Stimulated activated naive CD8-positive, alpha-beta T cell treated with anti-CD3 and anti-CD28 coated beads, Interleukin-15, amount 100 ng/mL, for 72 hours (primary cell): Measurements from ENCODE around the gene ISG15.

Experiments
- ATAC-seq: fragments of 150-1000 bp; cut with Tn5 transposase; 2 replicates; pipeline ENCODE4 v1.10.0; 2021; ENCODE audit warnings: mild to moderate bottlenecking, moderate library complexity
- DNase-seq, 2 donors: peaks; one replicate each; pipeline ENCODE4 v3.0.0; 2021 to 2022
- H3K27ac Mint-ChIP-seq, 2 donors: one replicate each; pipeline ENCODE4 v1.8.0; 2022; ENCODE audit warnings: mild to moderate bottlenecking in 2 of 2, mixed read lengths in 2 of 2, moderate library complexity in 2 of 2
- H3K27me3 Mint-ChIP-seq: one replicate; pipeline ENCODE4 v1.8.0; 2022; ENCODE audit warnings: mixed read lengths
- H3K4me1 Mint-ChIP-seq: one replicate; pipeline ENCODE4 v1.8.0; 2022; ENCODE audit warnings: mild to moderate bottlenecking, mixed read lengths
- H3K4me3 Mint-ChIP-seq, 2 donors: one replicate each; pipeline ENCODE4 v1.8.0; 2022; ENCODE audit warnings: mild to moderate bottlenecking in 2 of 2, mixed read lengths in 2 of 2, moderate library complexity in 1 of 2
- H3K9me3 Mint-ChIP-seq, 2 donors: one replicate each; pipeline ENCODE4 v1.8.0; 2022; ENCODE audit warnings: mixed read lengths in 2 of 2

Gene ISG15

DNA sequence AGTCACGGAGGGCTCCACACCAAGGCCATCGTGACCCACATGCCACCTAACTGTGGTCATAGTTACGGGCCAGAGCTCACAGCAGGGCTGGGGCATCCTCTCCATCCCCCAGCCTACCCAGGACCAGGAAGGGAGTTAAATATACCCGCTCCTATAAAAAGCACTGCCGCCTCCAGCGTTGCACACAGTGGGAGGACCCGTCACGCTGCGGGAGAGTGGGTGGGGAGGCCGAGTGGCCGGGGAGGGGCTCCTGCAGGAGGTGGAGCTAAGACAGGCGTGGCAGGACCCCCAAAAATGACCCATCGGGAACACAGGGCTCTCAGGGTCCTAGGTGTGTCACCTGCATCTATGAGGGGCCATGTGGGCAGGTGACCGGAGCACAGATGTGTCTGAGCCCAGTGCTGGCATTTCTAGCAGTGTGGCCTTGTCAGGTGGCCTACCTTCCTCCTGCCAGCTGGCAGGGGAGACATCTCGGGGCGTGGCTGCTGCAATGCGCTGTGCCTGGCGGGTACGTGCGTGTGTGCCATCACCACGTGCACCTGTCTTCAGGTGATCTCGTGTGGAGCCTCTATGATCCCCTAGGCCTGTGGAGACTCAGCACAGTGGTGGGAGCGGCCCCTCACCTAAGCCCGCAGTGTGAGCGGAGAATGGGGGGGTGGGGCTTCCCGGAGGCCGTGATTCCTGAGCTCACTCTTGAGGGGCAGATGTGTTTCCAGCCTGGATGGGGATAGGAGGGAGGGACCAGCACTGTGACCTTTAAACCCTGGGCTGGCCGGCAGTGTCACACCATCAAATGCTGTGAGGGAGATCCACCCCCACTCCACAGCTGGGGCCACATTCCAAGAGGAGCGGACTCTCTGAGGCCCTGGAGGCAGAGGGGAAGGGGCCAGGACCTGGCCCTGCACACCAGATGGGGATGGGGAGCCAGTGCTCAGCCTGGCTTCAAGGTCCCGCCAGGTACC, 24.4 kb downstream of the ISG15 start:
- no peak overlapping the region for H3K27ac Mint-ChIP-seq

GRCh38 chr1:1038694-1039093, 25.4 kb downstream of the ISG15 start:
- DNase-seq (no peak), ATAC-seq (no peak)
- Mint-ChIP-seq H3K4me3 (peak overlapping the region; percentile 54 to 72), H3K4me1 (peaks cover 55% of the 10 kb centered on the region), H3K27me3 (peaks cover 34% of the 10 kb centered on the region), H3K9me3 (peaks cover 0 to 6% of the 10 kb centered on the region in 2 donors), H3K27ac (no peak overlapping the region)

More for the DNA sequence above, 24.4 kb downstream of the ISG15 start:
- H3K27me3 Mint-ChIP-seq: peaks cover 34% of the 10 kb centered on the region
- no peak overlapping the region for H3K4me3 Mint-ChIP-seq
- peaks cover 56% of the 10 kb centered on the region for H3K4me1 Mint-ChIP-seq
- ATAC-seq: no peak
- H3K9me3 Mint-ChIP-seq: no peaks in the 10 kb centered on the region
- no peak for DNase-seq

- ATAC-seq: peak; percentile 56
- DNase-seq: peak in 1 of 2 donors; percentile 51
- H3K27ac Mint-ChIP-seq: peak overlapping the region in 1 of 2 donors; percentile 97
- H3K27me3 Mint-ChIP-seq: peaks cover 34% of the 10 kb centered on the region
- peaks cover 53% of the 10 kb centered on the region for H3K4me1 Mint-ChIP-seq
- H3K9me3 Mint-ChIP-seq: peaks cover 0 to 6% of the 10 kb centered on the region in 2 donors
- peak overlapping the region; percentile 72 to 82 for H3K4me3 Mint-ChIP-seq
Observed at GRCh38 chr1:1039145-1039910, 26.0 kb downstream of the ISG15 start.

DNA sequence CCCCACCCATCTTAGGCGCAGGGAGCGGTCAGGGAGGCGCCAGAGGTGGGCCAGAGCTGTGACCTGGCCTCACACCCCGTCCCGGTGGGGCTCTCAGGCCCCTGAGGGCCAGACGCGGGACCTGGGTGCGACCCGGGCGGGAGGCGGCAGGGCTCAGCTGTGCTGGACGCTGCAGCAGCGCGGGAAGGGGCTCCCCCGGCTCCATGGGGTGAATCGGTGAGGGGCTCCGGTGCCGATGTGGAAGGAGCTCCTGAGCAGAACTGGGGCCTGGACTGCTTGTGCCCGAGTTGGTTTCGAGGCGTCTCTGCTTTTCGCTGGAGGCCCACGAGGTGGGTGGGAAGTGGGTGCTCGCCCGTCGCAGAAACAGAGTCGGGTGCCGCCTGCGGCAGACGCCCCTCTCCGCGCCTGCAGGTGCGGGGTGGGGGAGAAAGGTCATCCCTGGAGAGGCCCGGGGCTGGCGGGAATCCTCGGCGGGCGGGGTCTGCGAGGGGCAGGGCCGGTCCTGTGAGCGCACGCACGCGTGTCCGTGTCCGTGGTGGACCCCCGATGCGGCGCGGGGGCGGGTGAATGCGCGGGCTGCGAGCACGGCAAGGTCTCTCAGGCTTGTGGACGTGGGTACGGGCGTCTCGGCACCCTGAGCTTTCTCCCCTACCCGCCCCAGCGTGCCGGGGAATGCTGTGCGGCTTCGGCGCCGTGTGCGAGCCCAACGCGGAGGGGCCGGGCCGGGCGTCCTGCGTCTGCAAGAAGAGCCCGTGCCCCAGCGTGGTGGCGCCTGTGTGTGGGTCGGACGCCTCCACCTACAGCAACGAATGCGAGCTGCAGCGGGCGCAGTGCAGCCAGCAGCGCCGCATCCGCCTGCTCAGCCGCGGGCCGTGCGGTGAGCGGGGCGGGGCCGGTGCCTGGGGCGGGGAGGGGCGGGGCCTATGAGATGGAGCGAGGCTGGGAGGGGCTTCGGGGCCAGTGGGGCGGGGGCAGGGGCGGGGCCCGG, 27.0 kb downstream of the ISG15 start:
- Mint-ChIP-seq H3K27ac (peak overlapping the region in 1 of 2 donors; percentile 97), H3K9me3 (peaks cover 0 to 6% of the 10 kb centered on the region in 2 donors), H3K4me3 (peak overlapping the region; percentile 72 to 82), H3K4me1 (peaks cover 48% of the 10 kb centered on the region), H3K27me3 (peaks cover 32% of the 10 kb centered on the region)
- ATAC-seq (peak; percentile 88), DNase-seq (peak; percentile 83 to 88)

GRCh38 chr1:1041092-1041523, 27.8 kb downstream of the ISG15 start:
- ATAC-seq (peak; percentile 13), DNase-seq (no peak)
- Mint-ChIP-seq H3K9me3 (peaks cover 0 to 6% of the 10 kb centered on the region in 2 donors), H3K27me3 (peaks cover 26% of the 10 kb centered on the region), H3K4me1 (peaks cover 40% of the 10 kb centered on the region), H3K27ac (no peak overlapping the region), H3K4me3 (no peak overlapping the region)

DNA sequence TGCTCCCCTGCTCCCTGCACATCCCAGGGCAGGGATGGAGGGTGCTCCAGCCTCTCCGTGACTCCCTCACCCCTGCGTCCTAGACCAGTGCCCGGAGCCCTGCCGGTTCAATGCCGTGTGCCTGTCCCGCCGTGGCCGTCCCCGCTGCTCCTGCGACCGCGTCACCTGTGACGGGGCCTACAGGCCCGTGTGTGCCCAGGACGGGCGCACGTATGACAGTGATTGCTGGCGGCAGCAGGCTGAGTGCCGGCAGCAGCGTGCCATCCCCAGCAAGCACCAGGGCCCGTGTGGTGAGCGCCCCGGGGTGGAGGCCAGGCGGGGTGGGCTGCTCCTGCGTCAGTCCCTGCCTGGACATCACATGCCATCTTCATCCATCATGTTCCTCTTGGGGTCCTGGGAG, 28.6 kb downstream of the ISG15 start:
- peak overlapping the region in 1 of 2 donors; percentile 18 for H3K4me3 Mint-ChIP-seq
- H3K4me1 Mint-ChIP-seq: peaks cover 34% of the 10 kb centered on the region
- H3K27ac Mint-ChIP-seq: no peak overlapping the region
- peaks cover 26% of the 10 kb centered on the region for H3K27me3 Mint-ChIP-seq
- no peak for DNase-seq
- H3K9me3 Mint-ChIP-seq: peaks cover 0 to 6% of the 10 kb centered on the region in 2 donors
- no peak for ATAC-seq

GRCh38 chr1:1042835-1043234, 29.5 kb downstream of the ISG15 start:
- Mint-ChIP-seq H3K27ac (peak overlapping the region in 1 of 2 donors; percentile 55), H3K27me3 (peaks cover 22% of the 10 kb centered on the region), H3K4me1 (peaks cover 24% of the 10 kb centered on the region), H3K9me3 (peaks cover 0 to 6% of the 10 kb centered on the region in 2 donors), H3K4me3 (no peak overlapping the region)
- no peak for ATAC-seq
- no peak for DNase-seq

GRCh38 chr1:1043411-1043810, 30.1 kb downstream of the ISG15 start:
- H3K4me3 Mint-ChIP-seq: no peak overlapping the region
- H3K9me3 Mint-ChIP-seq: peaks cover 0 to 6% of the 10 kb centered on the region in 2 donors
- H3K27me3 Mint-ChIP-seq: peaks cover 16% of the 10 kb centered on the region
- peak overlapping the region in 1 of 2 donors; percentile 77 for H3K27ac Mint-ChIP-seq
- no peak for ATAC-seq
- H3K4me1 Mint-ChIP-seq: peaks cover 19% of the 10 kb centered on the region
- no peak for DNase-seq

DNA sequence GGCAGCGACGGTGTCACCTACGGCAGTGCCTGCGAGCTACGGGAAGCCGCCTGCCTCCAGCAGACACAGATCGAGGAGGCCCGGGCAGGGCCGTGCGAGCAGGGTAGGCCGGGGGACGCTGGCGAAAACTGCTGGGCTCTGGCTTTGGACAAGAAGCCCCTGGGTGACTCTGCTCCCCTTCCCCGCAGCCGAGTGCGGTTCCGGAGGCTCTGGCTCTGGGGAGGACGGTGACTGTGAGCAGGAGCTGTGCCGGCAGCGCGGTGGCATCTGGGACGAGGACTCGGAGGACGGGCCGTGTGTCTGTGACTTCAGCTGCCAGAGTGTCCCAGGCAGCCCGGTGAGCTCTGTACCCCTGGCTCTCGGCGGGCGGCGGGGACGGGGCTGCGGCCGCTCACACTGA, 30.6 kb downstream of the ISG15 start:
- Mint-ChIP-seq H3K27ac (no peak overlapping the region), H3K9me3 (peaks cover 0 to 6% of the 10 kb centered on the region in 2 donors), H3K27me3 (peaks cover 11% of the 10 kb centered on the region), H3K4me1 (peaks cover 14% of the 10 kb centered on the region), H3K4me3 (no peak overlapping the region)
- DNase-seq: no peak
- no peak for ATAC-seq

- Mint-ChIP-seq H3K4me1 (peaks cover 8% of the 10 kb centered on the region), H3K27me3 (peaks cover 5% of the 10 kb centered on the region), H3K9me3 (peaks cover 0 to 6% of the 10 kb centered on the region in 2 donors), H3K4me3 (no peak overlapping the region), H3K27ac (no peak overlapping the region)
- ATAC-seq: no peak
- DNase-seq: no peak
Observed at GRCh38 chr1:1044455-1045078, 31.3 kb downstream of the ISG15 start.

GRCh38 chr1:1045129-1045528, 31.8 kb downstream of the ISG15 start:
- Mint-ChIP-seq H3K4me1 (peaks cover 2% of the 10 kb centered on the region), H3K27ac (no peak overlapping the region), H3K9me3 (peaks cover 0 to 6% of the 10 kb centered on the region in 2 donors), H3K27me3 (no peaks in the 10 kb centered on the region), H3K4me3 (no peak overlapping the region)
- ATAC-seq (no peak), DNase-seq (no peak)

DNA sequence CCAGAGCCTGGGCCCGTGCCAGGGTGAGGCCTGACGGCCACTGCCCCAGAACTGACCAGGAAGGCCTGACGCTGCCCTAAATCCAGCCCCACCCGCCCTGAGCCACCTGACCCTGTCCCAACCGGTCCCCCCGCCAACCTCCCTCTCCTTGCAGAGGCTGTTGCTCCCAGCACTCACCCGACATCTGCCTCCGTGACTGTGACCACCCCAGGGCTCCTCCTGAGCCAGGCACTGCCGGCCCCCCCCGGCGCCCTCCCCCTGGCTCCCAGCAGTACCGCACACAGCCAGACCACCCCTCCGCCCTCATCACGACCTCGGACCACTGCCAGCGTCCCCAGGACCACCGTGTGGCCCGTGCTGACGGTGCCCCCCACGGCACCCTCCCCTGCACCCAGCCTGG, 32.9 kb downstream of the ISG15 start:
- ATAC-seq: no peak
- H3K27ac Mint-ChIP-seq: no peak overlapping the region
- DNase-seq: no peak
- peaks cover 0 to 6% of the 10 kb centered on the region in 2 donors for H3K9me3 Mint-ChIP-seq
- no peaks in the 10 kb centered on the region for H3K4me1 Mint-ChIP-seq
- H3K4me3 Mint-ChIP-seq: no peak overlapping the region
- H3K27me3 Mint-ChIP-seq: no peaks in the 10 kb centered on the region

DNA sequence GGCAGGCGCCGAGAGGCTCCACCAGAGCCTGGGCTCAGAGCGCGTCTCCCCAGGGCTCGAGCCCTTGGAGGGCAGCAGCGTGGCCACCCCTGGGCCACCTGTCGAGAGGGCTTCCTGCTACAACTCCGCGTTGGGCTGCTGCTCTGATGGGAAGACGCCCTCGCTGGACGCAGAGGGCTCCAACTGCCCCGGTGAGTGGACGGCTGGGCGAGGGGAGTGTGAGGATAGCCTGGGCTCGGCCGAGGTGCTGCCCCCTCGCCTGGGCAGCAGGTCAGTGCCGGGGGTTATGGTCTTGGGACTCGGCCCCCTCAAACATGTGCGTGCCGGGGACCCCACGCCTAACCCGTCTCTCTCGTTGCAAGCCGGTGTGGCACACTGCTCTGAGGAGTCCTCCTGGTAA, 33.5 kb downstream of the ISG15 start:
- Mint-ChIP-seq H3K4me1 (no peaks in the 10 kb centered on the region), H3K4me3 (no peak overlapping the region), H3K27ac (no peak overlapping the region), H3K9me3 (peaks cover 0 to 6% of the 10 kb centered on the region in 2 donors), H3K27me3 (no peaks in the 10 kb centered on the region)
- no peak for ATAC-seq
- no peak for DNase-seq

GRCh38 chr1:1047407-1047806, 34.1 kb downstream of the ISG15 start:
- ATAC-seq (no peak), DNase-seq (no peak)
- Mint-ChIP-seq H3K27me3 (no peaks in the 10 kb centered on the region), H3K4me3 (no peak overlapping the region), H3K27ac (no peak overlapping the region), H3K4me1 (no peaks in the 10 kb centered on the region), H3K9me3 (peaks cover 0 to 10% of the 10 kb centered on the region in 2 donors)
